Measurements from ENCODE around the gene DCTN4.
"Not testable (repeated sequence)": the region's sequence is repeated elsewhere in the genome, so short reads cannot be mapped to it uniquely, and the experiment has no call there.

The DCTN4 gene

DNA sequence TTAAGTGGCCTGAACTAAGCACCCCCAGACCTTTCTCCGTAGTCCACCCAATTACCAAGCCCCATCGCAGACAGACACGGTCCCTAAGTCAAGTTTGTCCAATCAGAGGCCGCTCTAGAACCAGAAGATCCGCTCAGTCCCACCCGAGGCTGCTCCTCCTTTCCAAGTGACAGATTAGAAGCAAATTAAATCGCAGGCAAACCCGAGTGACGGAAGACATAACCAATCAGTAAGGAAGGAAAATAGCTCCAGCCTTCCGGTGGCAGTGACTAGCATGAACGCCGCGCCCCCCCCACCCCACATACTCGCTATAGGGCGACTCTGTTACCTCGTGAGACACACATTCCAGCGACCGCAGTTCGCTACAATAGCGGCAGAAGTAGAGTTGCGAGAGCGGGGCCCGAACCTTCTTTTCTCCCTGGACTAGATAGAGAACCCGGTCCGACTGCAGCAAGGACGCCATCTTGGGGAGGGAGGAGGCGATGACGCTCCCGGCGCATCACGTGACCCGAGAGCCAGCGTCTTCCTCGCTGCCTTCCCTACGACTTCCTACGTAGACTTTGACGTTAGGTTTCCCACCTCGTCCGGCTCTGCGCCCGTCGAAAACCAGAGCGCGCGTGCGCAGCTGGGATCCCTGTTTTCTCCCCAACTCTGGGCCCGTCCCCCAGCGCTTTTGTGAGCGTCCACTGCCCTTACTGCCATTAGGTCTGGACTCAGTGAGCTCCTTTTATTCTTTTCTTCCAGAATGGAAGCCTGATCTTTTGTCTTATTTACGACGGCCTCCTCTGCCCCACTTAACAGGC is at the start of gene DCTN4:
Gene DCTN4 (minus strand): TSS at position 487 of the 803 bp plus-strand sequence. CDS start 24 bp downstream, at position 463.
- DNase-seq (ENCODE audit: low read depth in 2 of 2): peak; percentile 79 to 86

DNA sequence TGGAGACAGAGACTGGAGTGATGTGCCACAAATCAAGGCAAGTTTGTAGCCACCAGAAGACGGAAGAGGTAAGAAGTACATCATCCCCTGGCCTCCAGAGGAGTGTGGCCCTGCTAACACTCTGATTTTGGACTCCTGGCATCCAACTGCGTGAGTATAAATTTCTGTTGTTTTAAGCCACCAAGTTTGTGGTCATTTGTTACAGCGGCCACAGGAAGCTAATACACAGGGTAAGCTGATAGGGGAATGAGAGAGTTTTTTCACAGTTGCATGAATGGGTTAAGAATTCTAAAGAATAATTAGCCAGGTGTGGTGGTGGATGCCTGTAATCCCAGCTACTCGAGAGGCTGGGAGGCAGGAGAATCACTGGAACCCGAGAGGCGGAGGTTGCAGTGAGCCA is 45.6 kb upstream of the DCTN4 start:
- DNase-seq (ENCODE audit: low read depth in 2 of 2): no peak

DNA sequence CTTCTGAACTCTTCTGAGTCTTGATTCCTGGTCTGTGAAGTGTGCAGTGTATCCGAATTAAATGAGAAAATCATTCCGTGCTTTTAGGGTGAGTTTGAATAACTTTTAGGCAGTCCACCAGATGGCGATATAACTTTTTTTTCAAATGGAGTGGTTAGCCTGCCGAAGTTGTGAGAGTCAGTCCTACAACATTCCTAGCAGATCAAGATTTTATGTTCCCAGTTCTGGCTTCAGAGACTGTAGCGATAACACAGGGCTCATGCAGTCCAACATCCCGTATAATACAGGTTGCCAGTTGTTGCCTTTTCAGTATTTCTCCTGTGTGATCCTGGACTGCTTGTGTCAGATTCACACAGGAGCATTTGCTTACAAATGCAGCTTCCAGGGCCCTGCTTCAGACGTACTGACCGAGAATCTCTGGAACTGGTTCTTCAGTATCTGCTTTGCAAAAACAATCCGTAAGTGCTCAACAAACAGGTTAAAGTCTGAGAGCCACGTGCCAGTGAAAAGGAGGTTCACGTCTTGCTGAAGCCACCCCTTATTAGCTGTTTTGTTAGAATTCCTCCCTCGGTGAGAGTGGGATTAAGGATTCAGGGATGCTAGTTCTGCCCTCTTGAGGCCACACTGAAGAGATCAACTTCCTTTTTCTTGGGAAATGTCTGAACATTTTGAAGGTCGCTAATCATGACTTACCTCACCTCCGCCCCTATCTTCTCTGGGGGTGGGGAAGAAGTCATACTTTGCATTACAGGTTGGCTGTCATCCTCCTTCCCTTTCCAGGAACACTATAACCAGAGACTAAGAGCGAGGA is 42.5 kb upstream of the DCTN4 start:
- DNase-seq (ENCODE audit: low read depth in 2 of 2): no peak

DNA sequence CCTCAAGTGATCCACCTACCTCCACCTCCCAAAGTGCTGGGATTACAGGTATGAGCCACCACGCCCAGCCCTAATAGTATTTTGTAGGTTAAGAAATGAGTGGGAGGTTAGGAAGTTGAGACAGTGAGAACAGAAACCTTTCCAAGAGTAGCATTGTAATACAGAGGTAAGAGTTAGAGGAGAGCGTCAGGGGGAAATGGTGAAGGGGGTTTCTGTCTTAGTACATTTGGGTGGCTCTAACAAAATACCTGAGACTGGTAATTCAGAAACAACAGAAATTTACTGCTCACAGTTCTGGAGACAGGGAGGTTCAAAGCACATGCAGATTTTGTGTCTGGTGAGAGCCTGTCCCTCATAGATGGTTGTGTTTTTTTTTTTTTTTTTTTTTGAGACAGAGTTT is 38.6 kb upstream of the DCTN4 start:
- DNase-seq (ENCODE audit: low read depth in 2 of 2): no peak

DNA sequence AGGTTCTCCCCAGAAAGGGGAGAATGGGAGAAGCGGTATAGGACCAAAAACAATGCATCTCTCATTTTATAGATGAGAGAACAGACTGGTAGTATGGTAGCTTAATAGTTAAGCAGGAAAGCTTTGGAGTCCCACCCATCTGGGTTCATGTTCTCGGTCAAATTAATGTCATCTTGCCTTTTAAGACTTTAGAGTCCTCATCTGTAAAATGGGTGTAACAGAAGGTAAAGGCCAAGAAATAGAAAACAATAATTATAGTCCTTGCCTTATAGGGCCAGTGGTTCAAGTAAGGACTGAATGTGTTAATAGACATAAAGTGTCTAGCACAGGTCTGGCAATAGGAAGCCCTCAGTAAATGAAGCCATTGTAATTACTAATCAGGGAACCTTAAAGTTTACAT is 36.1 kb upstream of the DCTN4 start:
- DNase-seq (ENCODE audit: low read depth in 2 of 2): no peak

DNA sequence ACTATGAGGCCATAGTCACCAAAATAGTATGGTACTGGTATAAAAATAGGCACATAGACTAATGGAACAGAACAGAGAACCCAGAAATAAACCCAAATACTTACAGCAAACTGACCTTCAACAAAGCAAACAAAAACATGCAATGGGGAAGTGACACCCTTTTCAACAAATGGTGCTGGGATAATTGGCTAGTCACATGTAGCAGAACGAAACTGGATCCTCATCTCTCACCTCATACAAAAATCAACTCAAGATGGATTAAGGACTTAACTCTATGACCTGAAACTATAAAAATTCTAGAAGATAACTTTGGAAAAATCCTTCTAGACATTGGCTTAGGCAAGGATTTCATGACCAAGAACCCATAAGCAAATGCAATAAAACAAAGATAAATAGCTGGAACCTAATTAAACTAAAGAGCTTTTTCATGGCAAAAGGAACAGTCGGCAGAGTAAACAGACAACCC is 34.6 kb upstream of the DCTN4 start:
- DNase-seq (ENCODE audit: low read depth in 2 of 2): not testable (repeated sequence)

DNA sequence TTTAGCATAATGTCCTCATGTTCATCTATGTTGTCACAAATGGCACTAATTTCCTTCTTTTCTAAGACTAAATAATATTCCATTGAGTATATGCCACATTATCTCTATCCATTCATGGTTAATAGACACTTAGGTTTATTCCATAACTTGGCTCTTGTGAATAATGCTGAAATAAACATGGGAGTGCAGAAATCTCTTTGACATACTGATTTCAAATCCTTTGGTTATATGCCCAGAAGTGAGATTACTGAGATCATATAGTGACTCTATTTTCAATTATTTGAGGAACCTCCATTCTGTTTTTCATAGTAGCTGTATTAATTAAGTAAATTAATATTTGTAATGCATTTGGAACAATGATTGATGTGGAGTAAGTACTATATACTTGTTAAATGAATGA is 32.7 kb upstream of the DCTN4 start:
- DNase-seq (ENCODE audit: low read depth in 2 of 2): no peak

DNA sequence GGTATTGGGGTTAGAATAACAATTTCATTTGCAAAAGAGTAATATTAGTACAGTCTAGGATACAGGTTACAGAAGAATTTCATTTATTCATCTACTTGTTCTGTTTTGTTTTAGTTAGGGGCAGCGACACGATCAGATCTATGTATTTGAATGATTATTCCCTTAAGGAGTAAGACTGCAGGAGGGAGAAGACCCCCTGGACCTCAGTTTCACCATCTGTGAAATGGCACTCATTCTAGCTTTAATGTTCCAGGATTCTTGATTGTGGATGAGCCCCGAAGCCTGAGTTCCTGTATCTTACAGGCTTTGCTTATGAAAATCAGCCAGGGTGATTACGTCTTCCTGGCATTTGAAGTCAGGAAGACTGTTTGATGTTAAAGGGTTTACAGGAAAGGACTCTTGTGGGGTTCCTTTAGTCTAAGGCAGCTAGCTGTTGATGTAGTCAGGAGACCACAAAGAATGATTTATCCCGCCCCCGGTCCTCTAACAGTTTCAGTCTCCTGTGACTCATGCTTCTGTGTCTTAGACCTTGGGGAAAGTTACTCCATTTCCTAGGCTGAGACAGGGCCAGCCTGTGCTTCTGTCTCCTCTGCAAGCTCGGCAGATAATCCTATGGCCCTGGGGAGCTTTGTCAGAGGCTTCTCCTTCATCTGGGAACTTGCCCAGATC is 31.3 kb upstream of the DCTN4 start:
- DNase-seq (ENCODE audit: low read depth in 2 of 2): peak in 1 of 2 donors; percentile 33

DNA sequence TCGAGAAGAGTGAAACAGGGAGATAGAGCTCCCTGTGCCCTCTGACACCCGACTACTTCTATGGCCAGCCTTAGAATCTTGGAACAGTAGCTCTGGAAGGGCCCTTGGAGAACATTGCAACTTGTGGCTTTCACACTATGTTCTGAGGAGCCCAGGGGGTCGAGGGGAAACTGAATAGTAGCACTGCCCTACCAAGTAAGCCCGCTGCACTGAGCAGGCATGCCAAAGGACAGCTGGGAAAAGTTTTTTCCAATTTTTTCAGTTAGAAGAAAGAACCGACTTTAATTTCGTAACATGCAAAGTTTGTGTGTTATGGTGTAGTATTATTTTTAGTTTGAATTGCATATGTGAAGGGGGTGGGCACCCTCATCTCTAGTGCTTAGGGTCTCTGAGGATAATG is 30.6 kb upstream of the DCTN4 start:
- no peak for DNase-seq (ENCODE audit: low read depth in 2 of 2)

DNA sequence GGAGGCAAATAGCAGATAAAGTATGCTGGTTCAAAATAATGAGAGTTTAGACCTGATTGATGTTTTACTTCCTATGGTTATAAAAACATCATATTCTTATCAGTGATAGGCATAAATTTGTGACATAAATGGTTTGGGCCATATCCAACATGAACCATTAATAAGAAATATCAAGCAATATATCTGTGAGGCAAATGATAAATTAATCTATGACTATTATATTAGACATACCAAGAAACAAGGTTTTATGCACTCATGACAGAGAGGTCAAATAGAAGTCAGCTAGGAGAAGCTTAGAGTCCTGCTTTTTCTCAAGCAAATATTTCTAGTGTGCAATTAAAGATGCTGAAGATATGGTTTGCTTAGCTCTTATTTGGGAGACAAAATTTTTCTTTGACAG is 30.2 kb upstream of the DCTN4 start:
- no peak for DNase-seq (ENCODE audit: low read depth in 2 of 2)

DNA sequence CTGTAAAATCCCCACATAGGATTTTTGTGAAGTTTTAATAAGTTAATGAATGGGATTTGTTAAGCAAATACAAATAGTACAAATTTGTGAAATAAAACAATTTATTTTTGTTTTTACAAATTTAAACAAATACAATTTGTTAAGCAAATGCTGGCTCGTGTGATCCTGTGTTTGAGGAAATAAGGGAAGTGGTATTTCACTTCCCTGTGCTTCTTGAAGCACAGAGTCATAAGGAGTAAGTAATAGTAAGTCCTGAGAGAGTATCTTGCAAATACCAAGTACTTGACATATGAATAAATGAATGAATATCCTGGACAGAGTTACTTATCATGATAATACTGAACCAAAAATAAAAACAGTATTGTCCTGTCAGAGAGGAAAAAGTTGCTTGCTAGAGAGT is 28.8 kb upstream of the DCTN4 start:
- no peak for DNase-seq (ENCODE audit: low read depth in 2 of 2)

DNA sequence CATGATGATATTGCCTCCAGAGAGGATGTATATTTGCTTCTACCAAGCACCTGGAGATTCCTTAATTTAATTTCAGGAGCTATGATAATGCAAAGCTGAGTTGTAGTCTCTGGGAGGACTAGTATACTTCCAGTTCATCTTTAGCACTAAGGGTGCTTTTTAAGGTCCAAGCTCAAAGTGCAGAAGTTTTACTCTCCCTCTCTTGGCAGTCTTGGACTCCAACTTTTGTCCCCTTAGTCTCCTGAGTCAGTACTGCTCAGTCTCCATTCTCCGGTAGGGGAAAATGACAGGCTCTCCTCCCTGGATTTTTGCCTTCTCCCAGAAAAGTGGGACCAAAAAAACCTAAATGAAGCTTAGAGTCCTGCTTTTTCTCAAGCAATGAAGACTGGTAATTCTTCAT is 28.1 kb upstream of the DCTN4 start:
- DNase-seq (ENCODE audit: low read depth in 2 of 2): no peak

DNA sequence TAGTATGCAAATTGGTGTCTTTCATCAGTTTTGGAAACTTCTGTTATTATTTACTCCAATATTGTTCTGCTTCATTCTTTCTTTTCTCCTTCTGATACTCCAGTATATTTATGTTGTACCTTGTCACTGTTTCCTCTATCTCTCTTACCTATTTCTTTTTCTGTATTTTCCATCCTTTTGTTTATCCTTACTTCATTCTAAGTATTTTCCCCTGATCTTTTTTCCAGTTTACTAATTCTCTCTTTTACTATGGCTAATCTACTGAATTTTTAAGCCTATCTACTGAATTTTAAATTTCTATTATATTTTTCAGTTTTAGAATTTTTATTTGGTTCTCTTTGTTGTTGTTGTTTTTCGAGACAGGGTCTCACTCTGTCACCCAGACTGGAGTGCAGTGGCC is 27.1 kb upstream of the DCTN4 start:
- DNase-seq (ENCODE audit: low read depth in 2 of 2): no peak

DNA sequence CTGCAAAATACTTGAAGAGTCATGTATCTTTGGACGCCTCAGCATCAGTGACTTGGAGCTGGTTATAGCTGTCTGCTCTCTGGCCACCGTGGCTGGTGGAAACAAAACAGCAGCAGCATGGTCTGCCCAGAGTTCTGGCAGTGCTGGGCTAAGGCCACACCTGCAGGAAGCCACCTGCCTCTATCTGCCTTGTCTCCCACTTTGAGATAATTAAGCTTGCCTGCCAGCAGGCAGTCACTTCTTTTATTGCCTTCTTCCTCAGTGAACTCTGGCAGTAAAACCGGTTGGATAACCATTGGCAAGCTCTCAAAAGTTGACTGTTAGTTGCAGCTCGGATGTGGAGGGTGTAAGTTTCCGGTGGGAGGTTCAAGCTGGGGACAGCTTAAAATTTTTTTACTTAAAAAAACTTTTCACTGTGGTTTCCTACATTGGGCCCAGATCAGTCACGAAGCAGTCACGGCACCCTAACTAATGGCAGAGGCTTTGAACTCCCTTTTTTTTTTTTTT is 24.7 kb upstream of the DCTN4 start:
- peak in 1 of 2 donors; percentile 26 for DNase-seq (ENCODE audit: low read depth in 2 of 2)

DNA sequence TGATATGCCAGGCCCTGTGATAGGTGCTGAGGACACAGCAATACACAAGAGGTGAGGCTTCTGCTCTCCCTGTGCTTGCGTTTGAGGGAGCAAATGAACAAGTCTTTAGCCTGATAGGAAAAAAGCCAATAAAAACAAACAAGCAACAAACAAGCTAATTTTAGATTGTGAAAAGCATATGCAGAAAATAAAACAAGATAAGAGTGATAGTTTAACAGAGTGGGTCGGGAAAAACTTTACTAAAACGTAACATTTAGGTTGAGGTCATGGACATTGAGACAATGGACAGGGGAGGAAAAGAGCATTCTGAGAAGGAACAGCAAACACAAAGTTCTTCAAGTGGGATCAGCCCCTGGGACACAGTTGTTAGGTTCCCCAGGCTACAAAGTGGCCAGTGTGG is 24.0 kb upstream of the DCTN4 start:
- DNase-seq (ENCODE audit: low read depth in 2 of 2): no peak

DNA sequence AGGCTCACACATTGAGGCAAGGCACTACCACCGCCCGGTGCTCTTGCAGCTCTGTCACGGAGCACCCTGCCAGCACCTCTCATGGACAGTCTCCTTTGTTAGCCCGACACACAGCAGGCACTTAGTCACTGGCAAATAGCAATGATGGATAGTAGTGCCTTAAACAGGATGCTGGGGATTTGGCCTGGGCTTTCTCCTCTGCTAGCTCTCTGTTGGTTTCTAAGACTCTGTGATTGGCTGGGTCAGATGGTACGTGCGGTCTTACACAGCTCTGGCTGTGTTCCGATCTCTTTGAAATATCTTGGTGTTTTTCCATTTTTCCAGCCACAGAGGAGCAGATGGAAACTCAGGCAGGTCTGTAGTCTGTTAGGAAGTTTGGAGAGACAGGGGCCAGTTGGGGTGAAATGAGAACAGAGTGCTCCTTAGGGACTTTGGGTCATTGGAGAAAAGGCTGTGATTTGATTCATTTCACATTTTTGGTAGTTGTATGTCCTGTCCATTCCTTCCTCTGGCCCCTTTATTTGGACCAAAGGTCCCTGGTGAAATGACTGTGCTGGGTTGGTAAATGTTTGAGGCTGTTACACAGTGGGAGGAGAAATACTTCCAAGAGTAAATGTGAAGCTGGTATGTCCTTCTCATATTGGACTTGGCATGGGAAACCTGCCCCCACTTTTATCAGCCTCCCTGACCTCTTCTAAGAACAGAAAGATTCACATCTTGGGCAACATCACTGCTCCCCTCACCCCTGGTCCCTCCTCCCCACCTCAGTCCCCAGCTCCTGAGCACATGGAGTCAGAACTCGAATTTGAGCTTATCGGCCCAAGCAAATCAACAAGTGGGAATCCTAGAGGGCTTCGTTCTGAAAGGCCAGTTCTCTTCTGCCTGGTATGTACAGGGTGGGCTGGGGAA is 23.1 kb upstream of the DCTN4 start:
- DNase-seq (ENCODE audit: low read depth in 2 of 2): no peak

DNA sequence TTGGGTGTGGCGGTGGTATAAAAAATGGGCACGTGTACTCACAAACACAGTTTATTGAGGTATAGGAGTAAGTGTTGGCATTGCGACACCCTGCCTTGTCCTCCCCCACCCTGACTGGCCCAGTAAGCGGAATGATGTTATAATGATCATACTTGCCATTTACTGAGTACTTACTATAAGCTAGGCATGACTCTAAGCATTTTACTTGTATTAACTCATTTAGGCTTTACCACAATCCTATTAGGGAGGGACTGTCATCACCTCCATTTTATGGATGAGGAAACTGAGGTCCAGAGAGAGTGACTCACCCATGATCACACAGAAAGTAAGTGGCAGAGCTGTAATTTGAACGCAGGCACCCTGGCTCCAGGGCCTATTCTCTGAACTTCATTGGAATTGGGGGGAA is 22.0 kb upstream of the DCTN4 start:
- no peak for DNase-seq (ENCODE audit: low read depth in 2 of 2)

DNA sequence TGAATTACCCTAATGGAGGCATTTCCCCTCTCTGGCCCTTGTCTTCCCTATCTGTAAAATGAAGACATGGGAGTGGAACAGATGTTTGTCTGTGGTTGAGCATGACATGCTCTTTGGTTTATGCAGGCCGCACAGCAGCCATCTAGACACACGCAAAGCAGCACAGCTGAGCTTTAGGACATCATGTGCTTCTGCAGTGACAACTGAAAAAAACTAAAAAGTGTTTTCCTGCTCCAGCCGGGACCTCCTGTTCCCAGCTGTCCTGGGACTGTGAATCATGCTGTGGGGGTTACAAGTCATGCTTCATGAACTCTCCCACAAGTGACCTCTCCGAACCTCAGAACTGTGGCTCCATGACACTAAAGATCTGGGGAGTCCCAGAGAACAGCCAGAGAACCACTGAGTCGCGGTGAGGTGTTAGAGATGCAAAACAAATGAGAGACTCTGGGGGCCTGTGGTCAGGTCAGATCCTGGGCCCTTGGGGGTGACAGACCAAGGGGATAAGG is 21.4 kb upstream of the DCTN4 start:
- DNase-seq (ENCODE audit: low read depth in 2 of 2): no peak

DNA sequence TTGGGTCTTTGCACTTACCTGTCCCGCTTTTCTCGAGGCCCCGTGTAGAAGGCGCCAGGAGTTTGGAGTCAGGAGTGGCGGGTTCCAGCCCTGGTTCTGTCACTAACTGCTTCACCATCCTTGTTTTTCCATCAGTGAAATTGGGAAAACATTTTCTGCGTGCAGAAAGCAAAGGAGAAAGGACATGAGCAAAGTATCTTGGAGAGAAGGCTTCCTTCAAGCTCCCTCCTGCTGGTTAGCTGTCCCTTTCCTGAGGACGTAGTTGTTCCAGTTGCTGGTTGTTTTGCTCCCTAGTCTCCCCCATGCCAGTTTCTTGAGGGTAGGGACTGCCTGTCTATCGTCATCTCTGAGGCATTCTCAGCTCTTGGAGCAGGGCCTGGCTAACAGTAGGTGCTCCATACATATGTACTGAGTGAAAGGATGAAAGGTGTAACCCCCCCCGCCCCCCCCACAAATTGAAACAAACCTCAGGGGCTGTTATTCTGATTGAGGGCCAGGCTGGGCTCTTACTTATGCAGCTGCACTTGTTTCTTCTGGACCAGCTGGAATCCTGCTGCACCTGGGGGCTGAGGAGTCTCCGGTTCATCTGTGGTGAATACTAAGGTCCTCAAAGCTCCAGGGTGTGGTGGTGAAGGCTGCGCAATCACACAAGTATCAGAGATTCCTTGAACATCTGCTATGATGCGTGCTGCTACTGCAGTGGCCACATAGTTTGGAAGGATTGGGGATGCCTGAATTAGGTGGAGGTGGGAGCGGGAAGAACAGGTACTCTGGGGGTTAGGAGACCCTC is 20.8 kb upstream of the DCTN4 start:
- DNase-seq (ENCODE audit: low read depth in 2 of 2): no peak
